ENCODE data around the gene AKR1D1.
"Not testable (repeated sequence)": the region's sequence is repeated elsewhere in the genome, so short reads cannot be mapped to it uniquely, and the experiment has no call there.

The AKR1D1 gene

DNA sequence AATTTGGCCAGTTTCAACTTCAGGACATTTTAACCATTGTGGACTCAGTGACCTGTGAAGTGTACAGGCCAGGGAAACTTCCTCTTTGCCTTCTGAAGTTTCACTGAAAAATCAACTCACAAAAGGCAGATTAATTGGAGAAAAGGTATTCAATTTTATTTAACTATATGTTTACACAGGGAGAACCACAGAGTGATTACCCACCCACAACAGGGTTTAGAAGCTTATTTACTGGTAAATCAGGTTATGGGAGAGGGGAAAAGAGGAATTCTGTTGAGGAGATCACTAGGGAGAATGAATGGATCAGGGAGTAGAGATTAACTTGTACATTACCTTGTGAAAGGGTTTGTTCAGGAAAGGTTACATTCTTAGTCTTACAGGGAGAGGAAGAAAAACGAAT lies 1.7 kb upstream of the AKR1D1 start:
- no peak for DNase-seq

- no peak for DNase-seq
Measured at GRCh38 chr7:138075350-138075749, 909 bp upstream of the AKR1D1 start.

- DNase-seq = not testable (repeated sequence)
Measured at GRCh38 chr7:138075786-138076185, 473 bp upstream of the AKR1D1 start.

GRCh38 chr7:138077809-138078208 lies 1.6 kb downstream of the AKR1D1 start:
- no peak for DNase-seq

DNA sequence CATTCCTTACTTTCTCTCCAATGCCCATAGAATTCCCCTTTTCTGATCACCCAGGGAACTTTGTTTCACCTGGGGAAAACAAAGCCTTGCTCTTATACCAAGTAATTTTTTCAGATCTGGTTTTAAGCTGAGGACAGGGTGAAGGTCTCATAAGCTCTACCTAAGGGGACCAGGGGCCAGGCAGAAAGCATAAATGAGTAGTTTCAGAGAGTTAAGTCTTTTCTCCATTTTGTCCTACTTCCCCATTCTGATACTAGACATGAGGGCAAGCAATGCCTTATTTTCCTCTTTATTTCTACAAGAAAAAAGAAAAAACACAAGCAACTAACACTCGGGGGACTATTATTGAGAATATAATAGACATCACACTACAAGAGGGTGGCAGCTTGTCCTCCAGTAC lies 2.9 kb downstream of the AKR1D1 start:
- no peak for DNase-seq

DNA sequence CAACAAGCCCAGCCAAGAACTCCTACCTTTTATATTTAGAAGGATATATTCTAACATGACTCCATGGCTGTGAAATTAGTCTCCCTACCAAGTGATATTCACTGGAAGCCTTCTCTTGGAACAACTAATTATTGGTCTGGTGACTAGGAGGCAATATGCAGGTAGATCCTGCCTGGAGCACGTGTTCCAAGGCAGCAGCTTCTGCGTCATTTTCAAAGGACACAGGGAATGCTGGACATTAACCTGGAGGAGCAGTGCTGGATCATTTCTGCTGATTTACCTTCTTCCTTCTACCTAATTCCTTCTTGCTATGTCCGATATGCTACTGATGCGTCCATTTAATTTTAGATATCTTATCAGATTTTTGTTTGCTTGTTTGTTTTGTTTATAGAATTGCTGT lies 5.6 kb downstream of the AKR1D1 start:
- DNase-seq = no peak

DNA sequence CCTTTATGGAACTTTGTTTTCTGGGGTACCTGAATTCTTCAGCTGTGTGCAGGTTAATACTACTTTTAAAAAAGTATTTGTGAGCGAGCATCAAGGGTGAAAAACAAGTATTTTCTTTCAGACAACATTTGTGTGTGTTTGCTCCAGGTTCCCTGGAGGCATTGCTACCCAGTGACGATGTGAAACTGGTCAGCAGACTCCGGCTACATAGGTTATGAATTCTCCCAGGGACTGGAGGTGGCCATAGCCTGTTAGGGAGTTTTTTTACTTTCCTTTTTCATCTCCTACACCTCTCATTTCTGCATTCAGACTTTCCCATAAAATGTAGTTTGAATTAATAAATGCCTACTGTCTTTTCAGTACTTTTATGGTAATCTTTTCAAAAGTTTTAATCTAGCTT lies 7.6 kb downstream of the AKR1D1 start:
- no peak for DNase-seq

- DNase-seq = no peak
Measured at GRCh38 chr7:138086563-138087270, 10.5 kb downstream of the AKR1D1 start.

GRCh38 chr7:138089080-138089901 lies 13.0 kb downstream of the AKR1D1 start:
- no peak for DNase-seq

GRCh38 chr7:138091032-138091431 lies 14.8 kb downstream of the AKR1D1 start:
- no peak for DNase-seq

GRCh38 chr7:138091840-138092239 lies 15.6 kb downstream of the AKR1D1 start:
- DNase-seq = not testable (repeated sequence)

- DNase-seq = no peak
Measured at GRCh38 chr7:138092486-138093028, 16.3 kb downstream of the AKR1D1 start.

DNA sequence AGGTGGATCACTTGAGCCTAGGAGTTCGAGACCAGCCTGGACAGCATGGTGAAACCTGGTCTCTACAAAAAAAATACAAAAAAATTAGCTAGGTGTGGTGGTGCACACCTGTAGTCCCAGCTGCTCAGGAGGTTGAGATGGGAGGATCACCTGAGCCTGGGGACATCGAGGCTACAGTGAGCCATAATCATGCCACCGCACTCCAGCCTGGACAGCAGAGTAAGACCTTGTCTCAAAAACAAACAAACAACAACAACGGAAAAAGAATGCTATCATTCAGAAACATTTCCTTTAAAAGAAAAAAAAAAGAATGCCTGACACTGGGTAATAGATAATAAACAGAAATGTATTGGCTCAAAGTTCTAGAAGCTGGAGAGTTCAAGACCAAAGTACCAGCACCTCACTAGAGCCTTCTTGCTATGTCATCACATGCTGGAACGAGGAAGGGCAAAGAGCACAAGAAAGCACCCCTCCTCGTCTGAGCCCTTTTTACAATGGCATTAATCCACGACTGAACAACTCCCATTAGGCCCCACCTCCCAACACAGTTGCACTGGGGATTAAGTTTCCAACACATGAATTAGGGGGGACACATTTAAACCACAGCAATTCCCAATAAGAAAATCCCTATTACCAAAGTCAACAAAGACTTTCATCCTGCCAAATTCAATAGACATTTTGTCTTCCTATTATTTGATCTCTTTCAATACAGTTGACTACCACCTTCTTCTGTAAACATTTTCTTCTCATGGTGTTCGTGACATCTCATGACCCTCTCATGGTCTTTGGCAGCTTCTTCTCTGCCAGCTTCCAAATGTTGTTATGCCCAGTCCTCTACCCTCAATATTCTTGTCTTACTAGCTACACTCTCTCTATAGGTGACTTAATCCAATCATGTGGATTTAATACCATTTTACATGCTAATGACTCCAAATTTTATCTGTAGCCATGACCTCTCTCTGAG lies 20.0 kb downstream of the AKR1D1 start:
- no peak for DNase-seq

DNA sequence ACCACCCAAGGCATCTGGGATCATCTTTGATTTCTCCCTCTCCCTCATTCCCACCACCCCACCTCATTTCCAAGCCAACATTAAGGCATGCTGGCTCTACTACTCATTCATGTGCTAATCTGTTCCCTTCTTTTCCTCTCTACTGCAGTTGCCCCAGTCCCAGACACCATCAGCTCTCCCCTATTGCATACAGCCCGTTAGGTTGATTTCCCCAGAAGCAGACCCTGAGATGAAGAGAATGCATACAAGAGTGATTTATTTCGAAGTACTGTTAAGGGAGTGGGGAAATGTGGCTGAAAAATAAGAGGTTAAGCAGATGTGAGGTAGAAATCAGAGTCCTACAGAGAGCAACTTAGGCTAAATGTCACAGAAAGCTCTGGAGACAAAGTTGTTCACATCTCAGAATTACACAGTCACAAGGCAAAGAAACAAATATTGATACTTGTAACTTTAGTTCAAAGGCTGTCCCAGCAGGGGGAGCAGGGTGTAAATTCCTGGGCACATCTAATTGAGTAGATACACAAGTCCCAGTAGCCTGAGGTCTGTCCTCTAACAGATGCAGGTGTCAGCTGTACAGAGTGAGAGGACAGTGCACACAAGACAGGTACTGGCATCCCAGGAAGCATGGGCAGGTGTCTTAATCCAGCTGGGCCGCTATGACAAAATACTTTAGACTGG lies 20.9 kb downstream of the AKR1D1 start:
- DNase-seq = no peak

GRCh38 chr7:138099813-138100212 lies 23.6 kb downstream of the AKR1D1 start:
- DNase-seq = no peak

DNA sequence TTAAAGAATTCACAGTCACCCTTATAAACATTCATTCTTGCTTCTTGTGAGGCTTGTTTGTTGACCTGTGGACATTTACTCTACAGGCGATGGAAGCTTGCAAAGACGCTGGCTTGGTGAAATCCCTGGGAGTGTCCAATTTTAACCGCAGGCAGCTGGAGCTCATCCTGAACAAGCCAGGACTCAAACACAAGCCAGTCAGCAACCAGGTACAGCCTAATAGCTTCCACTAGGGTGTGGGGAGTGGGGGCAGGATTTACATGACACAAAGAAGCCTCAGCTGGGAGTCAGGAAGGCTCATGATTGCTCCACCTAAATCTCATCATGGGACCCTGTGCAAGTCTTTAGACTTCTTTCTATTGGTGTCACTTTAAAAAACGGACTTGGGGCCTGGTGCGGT lies 29.0 kb downstream of the AKR1D1 start:
- DNase-seq = no peak

DNA sequence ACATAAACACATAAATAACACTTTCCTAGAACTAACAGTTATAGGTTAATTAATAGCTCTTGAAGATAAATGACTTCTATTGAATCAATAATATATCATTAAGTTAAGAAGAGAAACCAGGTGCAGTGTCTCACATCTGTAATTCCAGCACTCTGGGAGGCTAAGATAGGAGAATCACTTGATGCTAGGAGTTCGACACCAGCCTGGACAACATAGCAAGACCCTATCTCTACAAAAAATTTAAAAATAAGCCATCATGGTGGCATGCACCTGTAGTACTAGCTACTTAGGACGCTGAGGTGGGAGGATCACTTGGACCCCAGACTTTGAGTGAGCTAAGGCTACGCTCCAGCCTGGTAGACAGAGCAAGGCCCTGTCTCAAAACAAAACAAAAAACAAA lies 38.8 kb downstream of the AKR1D1 start:
- no peak for DNase-seq

DNA sequence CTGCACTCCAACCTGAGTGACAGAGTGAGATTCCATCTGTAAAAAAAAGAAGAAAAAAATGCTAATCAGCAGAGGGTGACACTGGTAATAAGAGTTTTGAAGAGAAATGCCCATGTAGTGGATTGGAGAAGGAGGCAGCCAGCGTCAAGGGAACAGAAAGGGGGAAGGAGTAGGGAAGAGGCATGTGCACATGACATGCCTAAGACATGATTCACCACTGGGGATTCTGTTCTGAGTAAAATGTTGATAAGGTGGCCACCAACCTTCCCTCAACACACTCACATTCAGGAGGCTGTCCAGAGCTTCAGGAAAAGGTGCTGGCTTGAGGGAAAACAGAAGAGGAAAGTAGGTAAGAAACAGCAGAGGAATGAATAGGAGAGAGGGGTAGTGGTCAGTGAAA lies 39.9 kb downstream of the AKR1D1 start:
- DNase-seq = no peak

DNA sequence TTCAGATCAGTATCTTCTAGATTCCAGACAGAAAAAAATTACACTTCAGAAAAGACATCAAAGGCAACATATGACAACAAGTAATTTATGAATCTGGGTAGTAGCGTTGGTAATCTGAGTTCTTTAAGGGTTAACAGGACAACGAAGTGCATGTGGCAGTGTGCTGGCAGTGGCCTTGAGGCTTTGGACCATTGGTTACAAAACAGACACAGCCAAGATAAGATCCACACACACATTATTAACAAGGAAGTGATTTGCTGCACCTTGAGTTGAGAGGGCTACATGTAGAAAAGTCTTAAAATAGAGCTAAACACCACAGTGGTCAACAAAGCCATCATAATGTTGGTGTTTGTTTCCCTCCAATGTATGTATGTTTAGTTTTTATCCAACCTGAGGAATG lies 40.6 kb downstream of the AKR1D1 start:
- no peak for DNase-seq

- DNase-seq = no peak
Measured at GRCh38 chr7:138120140-138120827, 44.0 kb downstream of the AKR1D1 start.

- no peak for DNase-seq
Measured at GRCh38 chr7:138122162-138122561, 45.9 kb downstream of the AKR1D1 start.

- no peak for DNase-seq
Measured at GRCh38 chr7:138125119-138125518, 48.9 kb downstream of the AKR1D1 start.

Measured in NCI-H1694 treated with DMSO at 0.1 percent for 48 hours (cell line).